Testis (tissue), 2 donors: ENCODE results near the gene HOXD10.

ENCODE experiments used
- CTCF ChIP-seq, 3 experiments: fragments of 450-650 bp in 2 of 3; fragments of 200-600 bp in 1 of 3; sonication (generic) in 1 of 3; IDR thresholded peaks; one replicate each; pipeline ENCODE4 v1.5.1; 2016 to 2019; ENCODE audit warnings: antibody characterized with exemption in 3 of 3, mild to moderate bottlenecking in 2 of 3, moderate library complexity in 1 of 3
- POLR2A ChIP-seq: fragments of 450-650 bp; IDR thresholded peaks from one replicate; pipeline ENCODE4 v1.6.1; 2017; ENCODE audit warnings: antibody characterized with exemption, mild to moderate bottlenecking, moderate library complexity

GRCh38 chr2:176162911-176163671 is 46.5 kb downstream of the HOXD10 start:
- TF ChIP-seq CTCF (IDR thresholded peaks at IDR 0.05), result no peak
- no peak for TF ChIP-seq POLR2A
